ENCODE data around the gene HOXC12. TPM values are rescaled to one million over a fixed set of nuclear protein-coding genes. Genes with fewer than 3 reads are reported as not detected.

HOXC12 gene
- total and polyA plus RNA-seq, 2 of the 8 experiments (the other 6 are each of a cell fraction or from before 2014, with no cell fraction given), result not detected

- Histone ChIP-seq H3K56ac (replicated peaks; ENCODE audit: insufficient read length, low read depth, low read length) (no peak overlapping the region), H4K8ac (ENCODE audit: extremely low read depth, insufficient read depth, low read length) (peak overlapping the region; percentile 35; the same call in 1 of the 2 replicates), H3K36me3 (ENCODE audit: control insufficient read depth in 2 of 4, insufficient read depth in 4 of 4, low read length in 3 of 4) (peaks cover 0 to 3% (median 0%) of the 10 kb centered on the region in 4 experiments; a peak in 1 of 8 replicates), H3K27me3 (replicated peaks in 1 of 4; ENCODE audit: control insufficient read depth in 3 of 4, extremely low read depth in 1 of 4, insufficient read depth in 3 of 4, low read length in 3 of 4) (peaks cover 99 to 100% (median 100%) of the 10 kb centered on the region in 4 experiments), H3K79me2 (ENCODE audit: control insufficient read depth in 1 of 2, insufficient read depth in 2 of 2, low read length in 2 of 2) (no peaks in the 10 kb centered on the region), H3K9me3 (ENCODE audit: insufficient read depth in 2 of 2, low read depth in 1 of 2, low read length in 1 of 2) (0 out of 4 replicates have a peak, but pooled peaks cover 0 to 2% of the 10 kb centered on the region in 2 experiments), H3K23me2 (ENCODE audit: low read depth, low read length) (peaks cover 1% of the 10 kb centered on the region; the same call in 1 of the 2 replicates), H3K4me3 (ENCODE audit: extremely low read depth in 1 of 4, insufficient read depth in 2 of 4, low read depth in 3 of 4, low read length in 4 of 4) (peak overlapping the region in 2 of 4 experiments; percentile 5 to 50; a peak in 4 of 8 replicates), H2BK120ac (replicated peaks; ENCODE audit: low read depth, low read length) (no peak overlapping the region), H2BK12ac (ENCODE audit: low read depth, low read length) (peak overlapping the region; percentile 68), H4K20me1 (replicated peaks in 1 of 2; ENCODE audit: control insufficient read depth in 1 of 2, insufficient read depth in 2 of 2, low read length in 2 of 2) (peaks cover 14 to 22% of the 10 kb centered on the region in 2 experiments), H2BK20ac (ENCODE audit: low read length) (no peak overlapping the region), H3K4ac (replicated peaks; ENCODE audit: insufficient read length, low read depth, low read length) (no peak overlapping the region), H3K27ac (ENCODE audit: low read depth, low read length) (no peak overlapping the region), H3K4me1 (replicated peaks in 1 of 4; ENCODE audit: control insufficient read depth in 3 of 4, insufficient read depth in 4 of 4, low read length in 3 of 4) (peaks cover 0 to 10% (median 4%) of the 10 kb centered on the region in 4 experiments; a peak in 5 of 7 replicates), H4K5ac (ENCODE audit: insufficient read length, low read depth, low read length) (no peak overlapping the region), H2AFZ (ENCODE audit: low read length) (no peak overlapping the region), H2BK15ac (ENCODE audit: low read length) (no peak overlapping the region), H2BK5ac (ENCODE audit: low read depth, low read length) (no peak overlapping the region), H3K23ac (ENCODE audit: insufficient read length) (no peak overlapping the region), H2AK5ac (ENCODE audit: low read depth, low read length) (no peak overlapping the region), H3K14ac (ENCODE audit: insufficient read length) (no peak overlapping the region), H4K91ac (replicated peaks; ENCODE audit: insufficient read length, low read length) (no peak overlapping the region), H3K79me1 (ENCODE audit: low read depth, low read length) (no peaks in the 10 kb centered on the region), H3K9ac (replicated peaks in 1 of 4; ENCODE audit: extremely low read depth in 1 of 4, low read depth in 3 of 4, low read length in 3 of 4) (no peak overlapping the region), H3K4me2 (ENCODE audit: insufficient read depth in 1 of 2, low read depth in 2 of 2, low read length in 2 of 2) (peak overlapping the region; percentile 29 to 65), H3K18ac (ENCODE audit: extremely low read depth, low read length) (peak overlapping the region; percentile 60)
- CTCF ChIA-PET (ENCODE audit: partially characterized antibody), result interaction anchor here (0.9 to 2.8 kb wide), 5 partner anchors 14 to 50 kb away, joined by 3 to 13 read pairs (median 3); no protein-coding TSS in a partner anchor
- POLR2A ChIA-PET (ENCODE audit: partially characterized antibody), result interaction anchor here (1.0 to 1.4 kb wide), 3 partner anchors 12 to 107 kb away, joined by 3 to 4 read pairs (median 4); no protein-coding TSS in a partner anchor
- DNase-seq (ENCODE audit: low read depth in 1 of 2, low spot score in 2 of 2), result no peak
- no peak for FAIRE-seq
- WGBS, 2 experiments (ENCODE audit: extremely low coverage in 1 of 2, insufficient coverage in 1 of 2, insufficient read length in 1 of 2, insufficient replicate concordance in 2 of 2, low coverage in 1 of 2, low lambda C conversion rate in 2 of 2, missing lambda C conversion rate in 1 of 2), result 8% methylated on average over 28 of the region's 71 CpGs; no CpG with 5 or more reads in 1 of the 2 experiments
- TF ChIP-seq NANOG (IDR thresholded peaks at IDR 0.05; ENCODE audit: insufficient read depth, low read depth, low read length, poor library complexity, severe bottlenecking) (no peak), ZNF274 (IDR thresholded peaks at IDR 0.05; ENCODE audit: borderline replicate concordance, extremely low read depth, low read length) (no peak), EGR1 (IDR thresholded peaks at IDR 0.05; ENCODE audit: borderline replicate concordance, low read depth, low read length) (peak; percentile 46; the same call in 1 of the 2 replicates), KDM4A (IDR thresholded peaks at IDR 0.05; ENCODE audit: low read depth, low read length, severe bottlenecking) (peak; percentile 29), RNF2 (IDR thresholded peaks at IDR 0.05; ENCODE audit: borderline replicate concordance, low read depth, low read length, missing control alignments, poor library complexity, severe bottlenecking) (peak; percentile 51), CTBP2 (IDR thresholded peaks at IDR 0.05; ENCODE audit: borderline replicate concordance, insufficient read depth, insufficient read length, low read length) (no peak), EZH2 (IDR thresholded peaks at IDR 0.05; ENCODE audit: low read depth, low read length, severe bottlenecking) (peak; percentile 93)
Observed at GRCh38 chr12:53973236-53974042, 18.7 kb downstream of the HOXC12 start.

Data from H1 (cell line).